Inferior parietal cortex (tissue), 1 donor: ENCODE data around the gene SLC35A5.

Source experiments
- DNase-seq: peaks from one replicate; pipeline ENCODE4 v3.0.0-alpha.2; 2016; ENCODE audit errors: extremely low spot score

The SLC35A5 gene

DNA sequence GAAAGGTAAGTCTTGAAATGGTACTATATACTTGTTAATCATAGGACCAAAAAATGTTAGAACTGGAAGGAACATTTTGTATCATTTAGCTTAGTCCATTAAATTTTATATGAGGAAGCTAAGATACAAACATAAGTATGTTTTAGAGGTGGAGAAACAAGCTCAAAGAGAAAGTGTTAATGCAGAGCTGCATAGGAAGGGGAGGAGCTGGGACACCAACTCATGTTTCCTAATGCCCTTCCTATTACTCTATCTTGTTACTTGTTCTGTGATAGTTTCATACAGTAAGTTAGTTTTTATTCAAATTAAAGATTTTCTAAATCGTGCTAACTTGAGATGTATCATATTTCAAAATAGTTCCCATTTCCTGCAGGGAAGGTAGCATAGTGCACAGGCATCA lies 7.4 kb downstream of the SLC35A5 start:
- DNase-seq: no peak

DNA sequence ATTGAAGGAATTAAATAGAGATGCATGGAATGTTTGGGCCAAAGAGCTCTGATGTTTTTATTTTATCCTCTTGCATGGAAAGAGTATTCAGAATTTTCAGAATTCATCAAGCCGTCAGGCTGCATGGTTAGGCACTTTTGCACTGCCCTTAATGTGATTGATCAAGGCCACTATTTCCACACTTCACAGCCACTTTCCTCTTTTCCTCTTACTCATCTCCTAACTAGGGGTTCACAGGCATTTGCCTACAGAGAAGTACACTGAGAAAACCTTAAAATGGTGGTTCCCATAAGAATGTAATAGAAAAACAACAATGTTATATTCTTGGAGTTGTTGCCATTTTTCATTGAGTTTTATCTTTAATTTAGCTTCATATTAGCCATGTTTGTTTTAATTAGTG lies 10.9 kb downstream of the SLC35A5 start:
- DNase-seq: no peak

DNA sequence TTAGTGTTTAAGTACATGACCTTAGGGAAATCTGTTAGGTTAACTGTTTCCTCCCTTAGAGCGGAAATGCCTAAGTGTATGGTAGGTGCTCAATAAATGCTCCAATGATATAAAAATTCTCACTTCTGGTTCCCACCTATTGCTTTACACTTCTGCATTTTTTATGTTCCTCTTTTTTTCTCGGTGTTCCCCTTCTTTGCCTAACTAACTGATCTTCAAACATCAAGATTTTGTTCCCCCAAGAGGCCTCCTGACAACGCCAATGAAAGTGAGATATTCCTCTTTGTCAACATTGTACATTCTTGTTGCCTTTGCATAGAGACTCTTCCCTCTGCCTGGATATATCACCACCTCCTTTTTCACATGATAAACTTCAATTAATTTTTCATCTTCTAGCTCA lies 17.4 kb downstream of the SLC35A5 start:
- no peak for DNase-seq

- DNase-seq: no peak
Measured at GRCh38 chr3:112579697-112580096, 17.9 kb downstream of the SLC35A5 start.

- peak; percentile 53 for DNase-seq
Measured at GRCh38 chr3:112582244-112582874, 20.5 kb downstream of the SLC35A5 start.

DNA sequence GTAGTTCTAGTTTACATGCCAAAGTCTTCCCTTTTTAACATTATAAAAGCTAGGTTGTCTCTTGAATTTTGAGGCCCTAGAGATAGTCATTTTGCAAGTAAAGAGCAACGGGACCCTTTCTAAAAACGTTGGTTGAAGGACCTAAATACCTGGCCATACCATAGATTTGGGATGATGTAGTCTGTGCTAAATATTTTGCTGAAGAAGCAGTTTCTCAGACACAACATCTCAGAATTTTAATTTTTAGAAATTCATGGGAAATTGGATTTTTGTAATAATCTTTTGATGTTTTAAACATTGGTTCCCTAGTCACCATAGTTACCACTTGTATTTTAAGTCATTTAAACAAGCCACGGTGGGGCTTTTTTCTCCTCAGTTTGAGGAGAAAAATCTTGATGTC lies 21.3 kb downstream of the SLC35A5 start:
- DNase-seq: no peak

- DNase-seq: no peak
Measured at GRCh38 chr3:112585782-112586181, 23.9 kb downstream of the SLC35A5 start.

DNA sequence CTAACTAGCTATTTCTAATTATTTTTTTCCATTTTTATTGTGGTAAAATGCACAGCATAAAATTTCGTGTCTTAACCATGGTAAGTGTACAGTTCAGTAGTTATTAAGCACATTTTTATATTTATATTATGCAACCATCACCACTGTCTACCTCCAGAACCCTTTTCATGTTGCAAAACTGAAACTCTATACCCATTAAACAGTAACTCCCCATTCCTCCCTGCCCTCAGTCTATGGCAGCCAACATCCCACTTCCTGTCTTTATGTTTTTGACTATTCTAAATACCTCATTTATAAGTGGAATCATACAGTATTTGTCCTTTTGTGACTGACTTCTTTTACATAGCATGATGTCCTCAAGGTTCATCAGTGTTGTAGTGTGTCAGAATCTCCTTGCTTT lies 25.5 kb downstream of the SLC35A5 start:
- DNase-seq: no peak

- DNase-seq: no peak
Measured at GRCh38 chr3:112593258-112593657, 31.4 kb downstream of the SLC35A5 start.

DNA sequence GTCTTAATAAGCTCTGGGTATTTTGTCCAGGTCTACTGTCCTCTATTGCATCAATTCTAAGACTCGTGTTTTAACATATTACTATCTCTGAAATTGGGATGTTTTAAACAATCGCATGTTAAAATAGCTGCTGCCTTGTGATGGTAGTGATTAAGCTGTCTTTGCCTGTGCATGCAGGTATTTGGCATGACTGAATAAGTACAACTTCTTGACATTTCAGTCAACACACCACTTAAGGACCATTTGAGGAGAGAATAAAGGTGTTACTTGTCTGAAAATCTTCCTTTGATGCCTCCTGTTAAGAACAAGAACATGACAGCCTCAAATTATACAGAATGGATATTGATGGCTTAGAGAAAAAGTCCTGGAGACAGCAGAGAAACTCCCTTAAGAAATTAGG lies 33.0 kb downstream of the SLC35A5 start:
- no peak for DNase-seq

- no peak for DNase-seq
Measured at GRCh38 chr3:112597945-112598344, 36.1 kb downstream of the SLC35A5 start.

DNA sequence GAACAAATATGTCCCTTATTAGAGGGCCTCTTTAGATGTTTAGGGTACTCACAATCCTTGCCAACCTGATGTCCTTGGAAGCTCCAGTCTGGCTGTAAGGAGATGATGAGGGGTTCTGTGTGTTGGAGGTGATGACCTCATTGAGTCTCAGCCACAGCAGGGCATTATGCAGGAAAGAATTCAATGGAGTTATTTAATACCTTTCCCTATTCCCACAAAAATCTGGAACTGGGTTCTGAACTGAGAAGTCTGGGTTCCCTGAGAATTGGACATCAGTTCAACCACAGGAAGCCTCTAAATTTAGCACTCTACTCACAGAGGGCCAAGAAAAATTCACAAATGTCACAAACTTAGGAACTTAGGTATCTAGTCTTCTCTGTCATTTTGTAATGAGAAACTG lies 36.9 kb downstream of the SLC35A5 start:
- DNase-seq: no peak

DNA sequence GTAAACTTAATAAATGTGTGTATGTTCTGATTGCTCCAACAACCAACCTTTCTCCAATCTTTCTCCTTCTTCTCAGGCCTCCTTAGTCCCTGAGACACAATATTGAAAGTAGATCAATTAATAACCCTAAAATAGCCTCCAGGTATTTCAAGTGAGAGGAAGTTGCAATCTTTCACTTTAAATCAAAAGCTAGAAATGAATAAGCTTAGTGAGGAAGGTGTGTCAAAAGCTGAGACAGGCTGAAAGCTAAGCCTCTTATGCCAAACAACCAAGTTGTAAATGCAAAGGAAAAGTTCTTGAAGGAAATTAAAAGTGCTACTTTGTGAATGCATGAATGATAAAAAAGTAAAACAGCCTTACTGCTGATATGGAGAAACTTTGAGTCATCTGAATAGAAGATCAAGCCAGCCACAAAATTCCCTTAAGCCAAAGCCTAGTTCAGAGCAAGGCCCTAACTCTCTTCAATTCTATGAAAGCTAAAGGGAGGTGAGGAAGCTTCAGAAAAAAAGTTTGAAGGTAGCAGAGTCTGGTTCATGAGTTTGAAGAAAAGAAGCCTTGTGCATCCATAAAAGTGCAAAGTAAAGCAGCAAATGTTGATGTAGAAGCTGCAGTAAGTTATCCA lies 40.5 kb downstream of the SLC35A5 start:
- no peak for DNase-seq

GRCh38 chr3:112604536-112604935 lies 42.7 kb downstream of the SLC35A5 start:
- no peak for DNase-seq

- peak; percentile 63 for DNase-seq
Measured at GRCh38 chr3:112605285-112605684, 43.4 kb downstream of the SLC35A5 start.

- DNase-seq: no peak
Measured at GRCh38 chr3:112606098-112606497, 44.3 kb downstream of the SLC35A5 start.

GRCh38 chr3:112607863-112608262 lies 46.0 kb downstream of the SLC35A5 start:
- DNase-seq: no peak

- DNase-seq: no peak
Measured at GRCh38 chr3:112610121-112610520, 48.3 kb downstream of the SLC35A5 start.

GRCh38 chr3:112611752-112612515 lies 50.1 kb downstream of the SLC35A5 start:
- no peak for DNase-seq

DNA sequence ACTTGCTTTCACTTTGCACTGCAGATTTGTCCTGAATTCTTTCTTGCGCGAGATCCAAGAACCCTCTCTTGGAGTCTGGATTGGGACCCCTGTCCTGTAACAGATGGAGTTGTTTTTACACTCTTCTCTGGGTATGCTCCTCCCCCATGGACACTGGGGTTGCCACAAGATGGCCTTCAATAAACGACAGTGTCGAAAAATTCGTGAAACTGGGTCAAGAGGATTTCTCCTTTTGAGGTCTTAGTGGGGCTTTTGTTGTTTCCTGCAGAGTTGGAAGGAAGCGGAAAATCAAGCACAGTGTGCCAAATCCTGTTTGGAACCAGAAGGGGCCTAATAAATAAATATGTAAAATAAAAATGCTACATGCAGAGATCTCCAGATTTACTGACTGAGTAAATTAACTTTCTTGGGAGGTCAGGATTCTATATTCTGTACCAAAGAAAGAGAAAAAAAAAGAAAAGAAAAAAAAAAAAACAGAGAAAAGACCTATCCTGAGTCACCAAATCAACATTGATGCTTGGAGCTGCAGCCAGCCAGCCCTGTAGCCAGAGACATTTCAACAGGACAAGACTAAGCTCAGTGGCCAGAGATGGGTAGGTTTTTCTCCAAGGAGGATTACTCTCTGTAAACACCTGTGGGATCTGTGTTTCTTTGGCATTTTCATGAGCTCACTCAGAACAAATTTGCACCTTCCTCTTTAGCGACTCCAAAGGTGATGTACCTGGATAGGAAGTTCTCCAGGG lies 54.3 kb downstream of the SLC35A5 start:
- no peak for DNase-seq

DNA sequence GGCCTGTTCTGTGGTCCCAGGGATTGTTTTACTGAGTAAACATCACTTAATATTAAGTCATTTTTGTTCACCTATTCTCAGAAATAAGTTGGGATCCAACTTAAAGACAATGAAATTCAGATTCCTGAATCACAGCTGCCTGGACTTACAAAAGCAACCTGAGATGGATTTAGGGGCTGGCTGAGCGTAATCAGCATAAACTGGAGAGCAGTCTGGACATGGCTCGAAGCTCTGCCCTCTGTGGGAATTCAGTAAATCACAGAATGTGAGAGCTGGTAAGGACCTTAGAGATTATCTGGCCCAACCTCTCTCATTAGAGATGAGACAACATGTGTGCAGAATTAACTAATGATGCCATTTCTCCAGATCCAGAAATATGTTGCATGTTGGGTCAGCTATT lies 55.4 kb downstream of the SLC35A5 start:
- no peak for DNase-seq

GRCh38 chr3:112619295-112619694 lies 57.5 kb downstream of the SLC35A5 start:
- DNase-seq: no peak
